Stimulated activated CD8-positive, alpha-beta memory T cell treated with anti-CD3 and anti-CD28 coated beads, Interleukin-2, amount 100 ng/mL, for 1 hour (primary cell): ENCODE results near the gene LTBP1.
"Not testable (repeated sequence)": the region's sequence is repeated elsewhere in the genome, so short reads cannot be mapped to it uniquely, and the experiment has no call there.

Experiments
- DNase-seq, 2 donors: peaks; one replicate each; pipeline ENCODE4 v3.0.0-alpha.2; 2020; ENCODE audit warnings: low read depth in 2 of 2

The LTBP1 gene

GRCh38 chr2:33380001-33380609, 433.4 kb downstream of the LTBP1 start:
- no peak for DNase-seq

GRCh38 chr2:33380719-33381118, 434.0 kb downstream of the LTBP1 start:
- DNase-seq, result no peak

- DNase-seq, result no peak
Measured at GRCh38 chr2:33381301-33381858, 434.6 kb downstream of the LTBP1 start.

- no peak for DNase-seq
Measured at GRCh38 chr2:33383855-33384598, 437.3 kb downstream of the LTBP1 start.

DNA sequence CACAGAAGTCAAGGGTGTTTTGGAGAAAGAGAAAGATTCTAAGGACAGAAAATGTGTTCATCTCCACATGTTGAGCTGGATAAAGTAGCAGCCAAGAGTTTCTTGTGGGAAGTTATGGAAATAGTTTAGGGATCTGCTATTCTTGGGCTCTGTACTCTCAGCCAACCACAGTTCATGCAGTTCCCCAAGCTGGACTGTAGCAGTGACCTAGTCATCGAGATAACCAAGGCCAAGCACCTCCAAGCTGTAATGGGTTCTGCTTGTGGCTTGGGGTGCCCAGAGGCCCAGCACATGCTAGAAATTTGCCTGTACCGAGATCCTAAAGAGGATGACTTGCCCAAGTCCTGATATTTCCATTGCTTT, 437.8 kb downstream of the LTBP1 start:
- DNase-seq, result no peak

DNA sequence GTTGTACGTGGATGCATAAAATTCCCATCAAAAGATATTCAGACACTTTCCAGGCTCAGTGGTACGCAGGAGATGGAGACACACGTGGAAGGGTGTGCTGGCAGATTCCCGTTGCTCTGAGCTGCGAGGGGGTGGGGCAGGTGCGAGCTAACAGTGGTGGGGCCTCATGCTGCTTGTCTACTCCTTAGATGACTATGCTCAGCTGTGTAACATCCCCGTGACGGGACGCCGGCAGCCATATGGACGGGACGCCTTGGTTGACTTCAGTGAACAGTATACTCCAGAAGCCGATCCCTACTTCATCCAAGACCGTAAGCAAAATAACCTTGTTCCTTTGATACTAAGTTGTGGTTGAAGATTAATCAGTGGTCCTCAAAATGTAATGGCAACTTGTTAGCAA, 442.2 kb downstream of the LTBP1 start:
- no peak for DNase-seq

- DNase-seq, result not testable (repeated sequence)
Measured at GRCh38 chr2:33389695-33390094, 442.9 kb downstream of the LTBP1 start.

DNA sequence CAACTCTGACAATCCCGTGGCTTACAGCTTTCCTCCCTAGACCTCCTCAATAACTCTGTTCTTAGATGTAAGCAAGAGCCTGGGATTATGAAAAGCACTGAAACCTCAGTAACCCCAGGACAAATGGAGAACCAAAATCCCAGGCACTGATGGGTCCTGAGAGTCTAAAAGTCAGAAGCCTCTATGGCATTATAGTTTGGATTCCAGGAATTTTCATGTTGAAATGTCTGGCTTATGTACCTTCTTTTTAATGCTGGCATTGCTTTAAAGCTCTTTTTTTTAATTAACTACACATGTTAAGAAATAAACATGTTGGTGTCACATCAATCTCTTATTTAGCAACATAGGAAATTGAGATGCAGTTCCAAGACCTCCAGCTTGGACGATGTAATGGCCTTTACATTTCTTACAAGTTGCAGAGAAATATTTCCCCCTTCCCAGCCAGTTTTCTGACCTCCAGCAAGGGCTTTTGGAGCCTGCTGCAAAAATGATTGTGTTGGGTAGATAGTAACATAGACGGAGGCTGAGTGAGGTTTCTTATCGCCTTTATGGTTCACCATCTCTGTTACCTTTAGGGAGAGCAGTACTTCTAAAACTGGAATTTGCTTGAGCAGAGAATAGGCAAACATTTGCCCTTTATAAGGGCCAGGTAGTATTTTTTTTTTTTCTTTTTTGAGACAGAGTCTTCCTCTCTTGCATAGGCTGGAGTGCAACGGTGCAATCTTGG, 444.9 kb downstream of the LTBP1 start:
- DNase-seq, result no peak

DNA sequence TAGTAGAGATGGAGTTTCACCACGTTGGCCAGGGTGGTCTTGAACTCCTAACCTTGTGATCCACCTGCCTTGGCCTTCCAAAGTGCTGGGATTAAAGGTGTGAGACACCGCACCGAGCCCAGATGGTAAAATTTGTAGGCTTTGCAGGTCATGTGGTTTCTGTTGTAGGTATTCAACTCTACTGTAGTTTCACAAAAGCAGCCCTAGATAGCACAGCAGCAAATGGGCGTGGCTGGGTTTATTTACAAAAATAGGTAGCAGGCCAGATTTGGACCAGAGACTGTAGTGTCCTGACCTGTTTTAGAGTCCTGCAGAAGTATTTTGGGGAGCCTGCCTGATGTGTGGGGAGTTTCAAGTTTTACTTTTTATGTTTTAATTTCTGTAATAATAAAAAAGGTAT, 445.6 kb downstream of the LTBP1 start:
- no peak for DNase-seq

DNA sequence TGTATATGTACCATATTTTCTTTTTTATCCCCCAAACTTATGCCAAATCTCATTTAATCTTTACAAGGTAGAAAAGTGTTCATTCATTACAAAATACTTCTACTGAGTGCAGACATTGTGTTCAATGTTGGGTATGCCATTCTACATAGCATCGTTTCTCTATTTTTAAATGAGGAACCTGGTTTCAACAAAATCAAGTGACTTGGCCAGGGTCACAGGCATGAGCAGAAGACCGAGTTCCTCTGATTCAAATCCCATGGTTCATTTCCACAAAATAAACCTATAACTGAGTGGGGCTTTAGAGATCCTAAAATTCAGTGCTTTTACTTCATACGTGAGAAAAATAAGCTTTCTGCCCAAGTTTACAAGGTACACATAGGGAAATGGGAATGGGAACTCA, 448.3 kb downstream of the LTBP1 start:
- DNase-seq, result no peak

DNA sequence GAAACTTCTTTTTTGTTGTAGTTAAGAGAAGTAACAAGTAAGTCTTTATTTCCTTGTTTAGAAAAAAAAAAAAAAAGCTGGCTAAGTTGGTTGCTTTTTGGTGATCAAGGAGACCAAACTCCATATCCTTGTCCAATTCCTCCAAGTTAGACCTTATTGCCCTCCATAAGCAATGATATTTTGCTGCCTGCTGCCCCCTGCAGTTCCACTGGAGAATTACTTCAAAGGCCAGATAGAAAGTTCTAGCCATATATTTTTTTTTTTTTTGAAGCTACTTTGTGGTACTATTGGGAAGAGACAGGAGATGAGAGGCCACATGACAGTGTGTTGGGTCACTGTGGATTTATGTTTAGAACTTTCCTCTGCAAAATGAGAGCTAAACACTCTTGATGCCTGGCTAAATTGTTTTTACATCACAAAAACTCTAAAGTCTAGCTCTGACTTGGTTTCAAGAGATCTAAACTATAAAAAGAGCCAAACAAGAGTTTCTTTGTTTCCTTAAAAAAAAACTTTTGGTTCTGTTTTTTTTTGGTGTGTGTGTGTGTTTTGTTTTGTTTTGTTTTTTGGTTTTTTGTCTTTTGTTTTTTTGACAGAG, 449.0 kb downstream of the LTBP1 start:
- no peak for DNase-seq

GRCh38 chr2:33404321-33404720, 457.6 kb downstream of the LTBP1 start:
- DNase-seq, result no peak

DNA sequence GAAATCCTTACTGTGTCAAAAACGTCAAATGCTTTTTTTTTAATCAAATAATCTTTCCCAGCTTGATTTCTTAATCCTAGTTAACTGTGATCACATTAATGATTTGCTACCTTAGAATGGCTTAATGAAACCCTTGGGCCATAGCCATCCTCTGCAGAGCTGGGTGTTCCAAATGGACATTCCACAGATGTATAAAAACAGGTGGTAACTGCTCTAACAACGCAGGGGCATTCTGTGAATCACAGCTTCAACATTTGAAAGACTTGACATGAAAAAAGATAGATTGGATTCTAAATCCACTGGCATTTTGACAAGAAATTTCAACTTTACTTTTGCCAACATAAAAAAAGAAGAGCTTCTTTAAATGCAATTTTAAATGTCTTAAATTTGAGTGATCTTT, 459.9 kb downstream of the LTBP1 start:
- no peak for DNase-seq

- no peak for DNase-seq
Measured at GRCh38 chr2:33408109-33408508, 461.4 kb downstream of the LTBP1 start.

DNA sequence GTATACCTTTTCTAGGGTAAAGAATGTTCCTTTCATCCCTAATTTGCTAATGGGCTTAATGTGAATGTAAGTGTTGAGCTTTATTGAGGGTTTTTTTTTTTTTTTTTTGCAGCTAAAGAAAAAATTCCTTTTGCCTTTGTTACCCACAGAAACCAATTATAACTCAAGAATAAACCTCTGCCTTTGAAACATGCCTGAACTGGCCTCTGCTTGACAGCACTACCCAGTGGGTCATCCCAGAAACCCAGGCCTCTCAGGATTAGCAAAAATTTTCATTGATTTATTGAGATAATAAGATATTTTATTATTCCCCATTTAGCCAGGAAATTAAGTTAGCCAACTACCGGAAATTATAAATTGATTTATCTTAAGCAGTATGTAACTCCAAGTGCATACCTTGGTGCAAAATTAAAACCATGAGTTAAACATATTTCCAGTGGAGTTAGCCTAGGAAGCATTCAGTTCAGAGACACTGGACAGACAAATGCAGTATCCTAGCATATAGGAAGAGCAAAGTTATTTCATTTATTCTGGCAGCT, 462.7 kb downstream of the LTBP1 start:
- DNase-seq, result no peak

DNA sequence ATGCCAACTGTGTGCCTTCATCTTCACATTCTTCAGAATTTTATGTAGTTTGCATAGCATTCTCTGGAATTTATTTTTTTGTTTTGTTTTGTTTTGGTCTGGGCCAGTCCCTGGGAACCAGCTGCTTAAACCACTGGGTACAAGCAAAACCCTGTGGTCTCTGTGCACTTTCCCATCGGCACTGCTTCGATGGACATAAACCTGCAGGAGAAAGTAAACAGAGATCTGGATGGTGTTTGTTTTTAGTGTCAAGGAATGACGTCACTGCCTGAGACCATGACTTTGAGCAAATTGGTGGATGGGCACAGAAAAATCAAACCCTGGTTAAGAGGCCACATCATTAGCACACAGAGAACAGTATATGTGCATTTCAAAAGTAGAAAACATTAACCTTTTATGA, 465.0 kb downstream of the LTBP1 start:
- no peak for DNase-seq

GRCh38 chr2:33412920-33413319, 466.2 kb downstream of the LTBP1 start:
- no peak for DNase-seq

GRCh38 chr2:33419581-33420200, 472.9 kb downstream of the LTBP1 start:
- DNase-seq, result no peak

GRCh38 chr2:33420726-33421125, 474.0 kb downstream of the LTBP1 start:
- DNase-seq, result no peak

GRCh38 chr2:33421820-33422219, 475.1 kb downstream of the LTBP1 start:
- no peak for DNase-seq

- DNase-seq, result no peak
Measured at GRCh38 chr2:33425161-33425560, 478.4 kb downstream of the LTBP1 start.

DNA sequence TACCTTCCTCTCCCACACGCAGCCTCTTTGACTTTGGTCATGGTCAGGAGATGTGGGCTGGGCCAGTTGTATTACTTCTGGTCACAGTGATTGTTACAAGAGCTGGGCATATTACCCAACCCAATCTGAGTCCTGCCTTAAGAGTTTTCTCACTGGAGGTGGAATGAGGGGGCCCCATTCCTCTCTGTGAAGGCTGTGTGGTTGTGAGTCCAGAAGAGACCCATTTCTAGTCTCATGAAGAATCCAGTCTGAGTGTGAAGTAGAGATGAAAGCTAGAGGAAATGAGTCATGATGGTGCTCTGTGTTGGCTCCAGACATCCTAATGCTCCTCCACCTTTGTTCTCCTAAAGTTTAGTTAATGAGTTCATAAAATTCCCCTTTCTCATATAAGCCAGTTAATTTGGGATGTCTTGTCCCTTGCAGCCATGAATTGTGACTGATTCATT, 478.9 kb downstream of the LTBP1 start:
- no peak for DNase-seq
